Kasumi-1 (cell line): ENCODE results near the gene CFAP119.

Experiments used
- DNase-seq, 2 experiments: peaks; one replicate each; lab custom pipeline; 2025; lab: John Stamatoyannopoulos, UW

CFAP119 gene

GRCh38 chr16:30782486-30783279, 20.8 kb upstream of the CFAP119 start:
- DNase-seq = no peak

- peak; percentile 46 to 49 for DNase-seq
Observed at GRCh38 chr16:30780549-30780948, 18.7 kb upstream of the CFAP119 start.

- no peak for DNase-seq
Observed at GRCh38 chr16:30780021-30780420, 18.2 kb upstream of the CFAP119 start.

GRCh38 chr16:30779596-30779995, 17.7 kb upstream of the CFAP119 start:
- no peak for DNase-seq

GRCh38 chr16:30778549-30779244, 16.8 kb upstream of the CFAP119 start:
- DNase-seq = no peak

GRCh38 chr16:30777591-30778297, 15.9 kb upstream of the CFAP119 start:
- DNase-seq = no peak

- peak; percentile 56 to 57 for DNase-seq
Observed at GRCh38 chr16:30775392-30776188, 13.7 kb upstream of the CFAP119 start.

GRCh38 chr16:30775131-30775391, 13.2 kb upstream of the CFAP119 start:
- DNase-seq = no peak

- DNase-seq = no peak
Observed at GRCh38 chr16:30774367-30775130, 12.7 kb upstream of the CFAP119 start.

- DNase-seq = no peak
Observed at GRCh38 chr16:30773826-30774225, 12.0 kb upstream of the CFAP119 start.

GRCh38 chr16:30771726-30772125, 9.9 kb upstream of the CFAP119 start:
- DNase-seq = no peak

- DNase-seq = no peak
Observed at GRCh38 chr16:30769379-30770089, 7.7 kb upstream of the CFAP119 start.

GRCh38 chr16:30768583-30769181, 6.8 kb upstream of the CFAP119 start:
- no peak for DNase-seq

GRCh38 chr16:30767767-30768465, 6.1 kb upstream of the CFAP119 start:
- no peak for DNase-seq

GRCh38 chr16:30766933-30767284, 5.0 kb upstream of the CFAP119 start:
- no peak for DNase-seq

- DNase-seq = no peak
Observed at GRCh38 chr16:30766206-30766932, 4.5 kb upstream of the CFAP119 start.

GRCh38 chr16:30764816-30765465, 3.1 kb upstream of the CFAP119 start:
- DNase-seq = no peak

GRCh38 chr16:30764086-30764485, 2.2 kb upstream of the CFAP119 start:
- DNase-seq = no peak
